HG03520 (cell line): ENCODE results near the gene DOCK11.
"Not testable (repeated sequence)": the region's sequence is repeated elsewhere in the genome, so short reads cannot be mapped to it uniquely, and the experiment has no call there.

Experiments used
- ATAC-seq: cut with Tn5 transposase; IDR thresholded peaks from one replicate; pipeline ENCODE4 v1.9.1; 2021; ENCODE audit warnings: mild to moderate bottlenecking, moderate library complexity; ENCODE audit not compliant: unreplicated experiment

Gene DOCK11

GRCh38 chrX:118682258-118683014 is 186.8 kb downstream of the DOCK11 start:
- ATAC-seq: no peak

GRCh38 chrX:118685393-118685792 is 189.8 kb downstream of the DOCK11 start:
- no peak for ATAC-seq

- no peak for ATAC-seq
Measured at GRCh38 chrX:118688935-118689334, 193.3 kb downstream of the DOCK11 start.

GRCh38 chrX:118693843-118694242 is 198.2 kb downstream of the DOCK11 start:
- no peak for ATAC-seq

GRCh38 chrX:118694638-118695037 is 199.0 kb downstream of the DOCK11 start:
- ATAC-seq: no peak

GRCh38 chrX:118698516-118699170 is 203.0 kb downstream of the DOCK11 start:
- ATAC-seq: no peak

- no peak for ATAC-seq
Measured at GRCh38 chrX:118702741-118703140, 207.1 kb downstream of the DOCK11 start.

- no peak for ATAC-seq
Measured at GRCh38 chrX:118706681-118707080, 211.1 kb downstream of the DOCK11 start.

GRCh38 chrX:118714521-118714920 is 218.9 kb downstream of the DOCK11 start:
- no peak for ATAC-seq

- ATAC-seq: not testable (repeated sequence)
Measured at GRCh38 chrX:118715917-118716316, 220.3 kb downstream of the DOCK11 start.

GRCh38 chrX:118716833-118717232 is 221.2 kb downstream of the DOCK11 start:
- not testable (repeated sequence) for ATAC-seq

- no peak for ATAC-seq
Measured at GRCh38 chrX:118717678-118718391, 222.2 kb downstream of the DOCK11 start.

GRCh38 chrX:118718737-118719136 is 223.1 kb downstream of the DOCK11 start:
- no peak for ATAC-seq

- ATAC-seq: no peak
Measured at GRCh38 chrX:118720058-118720707, 224.6 kb downstream of the DOCK11 start.

- no peak for ATAC-seq
Measured at GRCh38 chrX:118723376-118723775, 227.8 kb downstream of the DOCK11 start.

- ATAC-seq: no peak
Measured at GRCh38 chrX:118724365-118724764, 228.8 kb downstream of the DOCK11 start.

GRCh38 chrX:118724775-118725174 is 229.2 kb downstream of the DOCK11 start:
- no peak for ATAC-seq

- ATAC-seq: no peak
Measured at GRCh38 chrX:118726396-118726795, 230.8 kb downstream of the DOCK11 start.

GRCh38 chrX:118726887-118727685 is 231.5 kb downstream of the DOCK11 start, which contains the start of gene IL13RA1:
Gene IL13RA1, plus strand, starts transcription at chrX:118727606. Its CDS starts 33 bp downstream, at chrX:118727639.
- ATAC-seq: no peak

GRCh38 chrX:118727686-118728339 is 232.2 kb downstream of the DOCK11 start:
- no peak for ATAC-seq
